ENCODE measurements around the gene MSI2. TPM values are rescaled to one million over a fixed set of nuclear protein-coding genes. Genes with fewer than 3 reads are reported as not detected.

Gene MSI2
- total RNA-seq, 1 donor = 23.2 TPM

GRCh38 chr17:57560319-57560705 is 304.0 kb downstream of the MSI2 start:
- no peak overlapping the region for H2AFZ ChIP-seq (ENCODE audit: low read length)
- no peak for TF ChIP-seq CTCF (IDR thresholded peaks at IDR 0.05; ENCODE audit: extremely low read depth, low read depth, low read length)

GRCh38 chr17:57561072-57561861 is 304.9 kb downstream of the MSI2 start:
- no peak for TF ChIP-seq CTCF (IDR thresholded peaks at IDR 0.05; ENCODE audit: extremely low read depth, low read depth, low read length)
- no peak overlapping the region for H3K4me2 ChIP-seq (ENCODE audit: insufficient read depth, low read length)

More at GRCh38 chr17:57560319-57560705, 304.0 kb downstream of the MSI2 start:
- Histone ChIP-seq H3K9me3 (ENCODE audit: low read depth, low read length) (no peaks in the 10 kb centered on the region), H3K4me1 (ENCODE audit: insufficient read depth, low read length) (peaks cover 11% of the 10 kb centered on the region), H3K79me2 (ENCODE audit: insufficient read depth, low read length) (no peaks in the 10 kb centered on the region), H3K4me2 (ENCODE audit: insufficient read depth, low read length) (no peak overlapping the region), H3K27ac (ENCODE audit: low read depth, low read length) (no peak overlapping the region), H4K20me1 (ENCODE audit: insufficient read depth, low read length) (no peaks in the 10 kb centered on the region), H3K36me3 (ENCODE audit: insufficient read depth, low read length) (no peaks in the 10 kb centered on the region), H3K27me3 (ENCODE audit: insufficient read depth, low read length) (no peaks in the 10 kb centered on the region), H3K4me3 (ENCODE audit: insufficient read depth, low read length) (no peak overlapping the region)
- no peak for DNase-seq (ENCODE audit: insufficient read length, low spot score, missing footprints)

GRCh38 chr17:57562184-57562698 is 305.9 kb downstream of the MSI2 start:
- DNase-seq (ENCODE audit: insufficient read length, low spot score, missing footprints) = no peak
- Histone ChIP-seq H3K27ac (ENCODE audit: low read depth, low read length) (no peak overlapping the region), H3K27me3 (ENCODE audit: insufficient read depth, low read length) (no peaks in the 10 kb centered on the region), H3K4me3 (ENCODE audit: insufficient read depth, low read length) (no peak overlapping the region), H3K79me2 (ENCODE audit: insufficient read depth, low read length) (no peaks in the 10 kb centered on the region), H2AFZ (ENCODE audit: low read length) (no peak overlapping the region), H4K20me1 (ENCODE audit: insufficient read depth, low read length) (no peaks in the 10 kb centered on the region), H3K4me1 (ENCODE audit: insufficient read depth, low read length) (peaks cover 11% of the 10 kb centered on the region), H3K36me3 (ENCODE audit: insufficient read depth, low read length) (no peaks in the 10 kb centered on the region), H3K9me3 (ENCODE audit: low read depth, low read length) (no peaks in the 10 kb centered on the region), H3K4me2 (ENCODE audit: insufficient read depth, low read length) (no peak overlapping the region)
- TF ChIP-seq CTCF (IDR thresholded peaks at IDR 0.05; ENCODE audit: extremely low read depth, low read depth, low read length) = no peak

More at GRCh38 chr17:57561072-57561861, 304.9 kb downstream of the MSI2 start:
- H3K27me3 ChIP-seq (ENCODE audit: insufficient read depth, low read length) = no peaks in the 10 kb centered on the region
- H3K4me3 ChIP-seq (ENCODE audit: insufficient read depth, low read length) = no peak overlapping the region
- H3K79me2 ChIP-seq (ENCODE audit: insufficient read depth, low read length) = no peaks in the 10 kb centered on the region
- H3K36me3 ChIP-seq (ENCODE audit: insufficient read depth, low read length) = no peaks in the 10 kb centered on the region
- DNase-seq (ENCODE audit: insufficient read length, low spot score, missing footprints) = no peak
- H4K20me1 ChIP-seq (ENCODE audit: insufficient read depth, low read length) = no peaks in the 10 kb centered on the region
- no peak overlapping the region for H3K27ac ChIP-seq (ENCODE audit: low read depth, low read length)
- no peak overlapping the region for H2AFZ ChIP-seq (ENCODE audit: low read length)
- peaks cover 11% of the 10 kb centered on the region for H3K4me1 ChIP-seq (ENCODE audit: insufficient read depth, low read length)
- no peaks in the 10 kb centered on the region for H3K9me3 ChIP-seq (ENCODE audit: low read depth, low read length)

GRCh38 chr17:57563958-57564357 is 307.6 kb downstream of the MSI2 start:
- H3K27ac ChIP-seq (ENCODE audit: low read depth, low read length) = no peak overlapping the region
- H4K20me1 ChIP-seq (ENCODE audit: insufficient read depth, low read length) = no peaks in the 10 kb centered on the region
- H3K4me1 ChIP-seq (ENCODE audit: insufficient read depth, low read length) = no peaks in the 10 kb centered on the region
- no peaks in the 10 kb centered on the region for H3K36me3 ChIP-seq (ENCODE audit: insufficient read depth, low read length)
- no peaks in the 10 kb centered on the region for H3K27me3 ChIP-seq (ENCODE audit: insufficient read depth, low read length)
- H2AFZ ChIP-seq (ENCODE audit: low read length) = no peak overlapping the region
- H3K9me3 ChIP-seq (ENCODE audit: low read depth, low read length) = no peaks in the 10 kb centered on the region
- no peak for DNase-seq (ENCODE audit: insufficient read length, low spot score, missing footprints)
- no peak for TF ChIP-seq CTCF (IDR thresholded peaks at IDR 0.05; ENCODE audit: extremely low read depth, low read depth, low read length)
- no peak overlapping the region for H3K4me3 ChIP-seq (ENCODE audit: insufficient read depth, low read length)
- no peaks in the 10 kb centered on the region for H3K79me2 ChIP-seq (ENCODE audit: insufficient read depth, low read length)
- no peak overlapping the region for H3K4me2 ChIP-seq (ENCODE audit: insufficient read depth, low read length)
